Activated effector memory CD4-positive, alpha-beta T cell treated with Interleukin-2 at 50 U/mL for 16 hours (primary cell): ENCODE measurements around the gene PLXDC2.
"Not testable (repeated sequence)": the region's sequence is repeated elsewhere in the genome, so short reads cannot be mapped to it uniquely, and the experiment has no call there.

Experiments
- DNase-seq: peaks from one replicate; pipeline ENCODE4 v3.0.0-alpha.2; 2020

The PLXDC2 gene

DNA sequence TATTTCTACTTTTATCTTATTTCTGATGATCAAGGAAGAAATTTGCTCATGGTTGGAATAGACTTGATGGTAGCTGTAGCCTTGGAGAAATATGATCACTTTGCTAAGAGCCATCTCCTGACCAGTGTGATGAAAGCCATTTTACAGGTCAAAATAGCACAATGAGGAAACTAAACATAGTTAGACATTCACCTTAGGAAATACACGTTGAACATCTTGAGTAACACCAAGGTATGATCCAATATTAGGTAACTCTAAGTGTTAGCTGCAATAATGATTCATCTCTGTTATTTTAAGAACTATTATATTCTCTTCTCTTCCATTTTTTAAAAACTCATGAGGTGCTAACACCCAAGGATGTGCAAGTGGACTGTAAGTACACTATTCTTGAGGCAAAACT lies 328.0 kb downstream of the PLXDC2 start:
- no peak for DNase-seq

DNA sequence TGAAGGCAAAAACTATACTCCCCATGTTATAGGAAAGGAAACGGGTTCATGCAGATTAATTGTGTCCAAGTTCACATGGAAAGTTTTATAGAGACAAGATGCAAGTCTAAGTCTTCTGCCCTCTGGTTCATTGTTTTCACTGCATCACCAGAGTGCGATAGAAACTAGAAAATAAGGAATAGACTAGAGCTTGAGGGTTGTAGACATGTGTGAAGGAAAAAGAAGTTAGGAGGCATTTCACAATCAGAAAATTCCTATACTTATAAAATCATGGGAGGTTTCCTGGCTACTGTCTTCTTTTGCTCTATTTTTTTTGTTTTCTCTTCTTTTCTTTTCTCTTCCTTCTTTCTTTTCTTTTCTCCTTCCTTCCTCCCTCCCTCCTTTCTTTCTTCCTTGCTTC lies 329.8 kb downstream of the PLXDC2 start:
- DNase-seq, result no peak

DNA sequence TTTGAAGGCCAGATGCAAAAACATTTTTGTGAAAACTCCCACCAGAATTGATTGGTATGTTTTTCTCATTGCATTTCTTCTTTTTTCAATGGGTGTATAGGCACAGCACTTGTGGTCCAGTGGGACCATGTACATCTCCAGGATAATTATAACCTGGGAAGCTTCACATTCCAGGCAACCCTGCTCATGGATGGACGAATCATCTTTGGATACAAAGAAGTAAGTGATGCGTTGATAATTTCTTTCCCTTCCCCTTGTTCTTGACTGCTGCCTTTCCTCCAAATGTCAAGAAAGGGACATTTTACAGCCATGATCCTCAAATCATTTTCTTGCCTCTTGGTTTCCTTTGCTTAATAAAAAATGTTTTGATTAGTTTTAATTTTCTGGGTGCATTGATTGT lies 331.5 kb downstream of the PLXDC2 start:
- DNase-seq, result no peak

DNA sequence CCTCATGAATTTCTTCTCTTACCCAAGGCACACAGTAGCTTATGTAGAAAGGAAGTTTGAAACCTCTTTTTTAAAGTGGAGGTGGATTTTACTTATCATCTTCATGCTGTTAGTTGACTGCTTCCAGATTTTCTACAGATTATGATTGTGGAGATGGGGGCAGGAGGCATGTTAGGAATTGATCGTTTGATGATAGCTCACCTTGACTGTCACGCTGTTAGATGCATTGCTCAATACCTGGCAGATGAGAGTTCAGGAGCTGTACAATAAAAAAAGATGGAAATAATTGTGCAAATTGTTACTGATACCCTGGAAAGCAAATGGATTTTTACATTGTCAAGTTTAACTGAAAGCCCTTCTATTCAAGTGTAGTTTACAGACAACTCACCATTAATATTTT lies 340.3 kb downstream of the PLXDC2 start:
- DNase-seq, result no peak

DNA sequence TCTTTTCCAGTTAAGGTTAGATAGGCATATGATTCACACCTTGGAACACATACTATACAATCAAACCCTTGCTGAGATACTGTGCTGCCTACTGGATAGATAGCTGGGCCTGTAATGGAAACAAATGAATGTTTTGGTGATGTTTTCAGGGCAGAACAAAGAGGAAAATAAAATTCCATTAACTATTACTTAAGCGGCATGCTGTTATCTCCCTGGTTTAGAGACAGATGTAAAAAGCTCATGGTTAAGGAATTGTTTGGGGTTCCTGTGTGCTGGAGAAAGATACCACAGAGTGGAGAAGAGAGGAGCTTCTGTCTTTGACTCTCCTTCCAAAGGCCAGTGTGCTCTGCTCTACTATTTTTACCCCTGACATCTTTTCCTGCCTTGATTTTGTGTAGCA lies 341.1 kb downstream of the PLXDC2 start:
- DNase-seq, result no peak

DNA sequence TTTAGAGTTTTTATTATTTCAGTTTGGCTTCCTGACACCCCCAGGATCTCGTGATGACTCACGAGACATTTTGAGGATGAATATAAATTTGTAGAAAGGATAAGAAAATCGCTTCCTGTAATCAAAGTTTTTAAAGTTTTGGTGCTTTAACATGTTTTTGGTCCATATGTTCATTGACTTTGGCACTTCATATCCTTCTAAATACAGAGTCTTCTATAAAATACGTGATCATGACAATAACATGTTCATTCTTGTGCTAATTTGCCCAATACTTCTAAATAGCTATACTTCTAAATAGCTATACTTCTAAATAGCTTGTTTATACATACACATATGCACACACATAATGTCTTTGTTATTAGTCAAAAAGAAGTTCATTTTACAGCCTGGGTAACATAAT lies 341.9 kb downstream of the PLXDC2 start:
- no peak for DNase-seq

DNA sequence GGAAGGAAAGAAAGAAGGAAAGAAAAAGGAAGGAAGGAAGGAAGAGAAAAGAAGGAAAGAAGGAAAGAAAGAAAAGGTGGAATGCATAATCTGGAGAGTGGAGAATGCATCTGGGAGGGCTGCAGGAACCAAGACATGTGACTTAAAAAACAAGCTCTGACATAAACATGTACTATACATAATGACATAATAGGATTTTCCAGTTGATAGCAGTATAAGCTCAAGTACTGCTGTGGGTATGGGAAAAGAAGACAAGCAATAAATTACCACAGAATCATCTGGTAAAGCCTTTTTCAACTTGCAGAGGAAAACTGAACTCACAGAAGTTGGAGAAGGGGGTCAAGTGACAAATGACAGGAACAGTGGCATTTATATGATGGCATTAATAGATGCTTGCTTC lies 345.9 kb downstream of the PLXDC2 start:
- no peak for DNase-seq

DNA sequence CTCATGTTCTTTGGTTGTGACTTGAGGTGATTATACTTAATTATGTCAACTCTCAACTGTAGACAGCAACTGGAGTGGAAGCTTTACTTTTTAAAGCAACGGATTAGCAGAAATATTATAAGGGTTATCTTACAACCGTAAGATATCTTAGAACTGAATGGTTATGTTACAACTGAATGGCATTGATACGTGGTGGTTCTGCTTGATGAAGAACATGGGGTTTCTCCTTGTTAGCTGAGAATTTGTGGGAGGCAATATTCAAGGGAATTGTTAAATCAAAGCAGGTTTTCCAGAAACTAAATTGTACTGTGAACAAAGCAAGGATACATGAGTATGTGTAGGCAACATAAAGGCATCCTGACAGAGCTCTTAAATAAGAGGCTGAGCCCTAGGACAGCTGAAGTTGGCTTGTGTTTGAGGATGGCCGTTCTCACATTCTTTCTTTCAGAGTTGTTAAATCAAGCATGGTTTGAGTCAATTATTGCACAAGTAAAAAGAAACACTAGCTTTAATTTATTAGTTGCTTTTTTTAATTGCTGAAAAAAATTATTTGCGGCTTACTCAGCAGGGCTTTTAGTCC lies 350.0 kb downstream of the PLXDC2 start:
- no peak for DNase-seq

DNA sequence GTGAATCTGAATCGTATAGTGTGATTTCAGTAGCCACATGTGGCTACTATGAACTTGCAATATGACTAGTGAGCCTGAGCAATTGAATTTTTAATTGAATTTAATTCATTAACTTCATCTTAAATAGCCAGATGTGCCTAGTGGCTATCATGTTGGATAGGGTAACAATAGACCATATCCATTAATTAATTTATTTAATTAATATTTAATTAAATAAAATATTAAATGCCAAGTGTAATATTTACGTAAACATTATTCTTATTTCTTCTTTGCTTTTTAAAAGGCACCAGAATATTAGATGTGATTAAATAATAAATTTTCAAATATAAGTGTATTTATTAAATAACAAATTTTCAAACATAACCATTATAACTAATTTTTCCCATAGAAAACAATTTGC lies 354.4 kb downstream of the PLXDC2 start:
- no peak for DNase-seq

DNA sequence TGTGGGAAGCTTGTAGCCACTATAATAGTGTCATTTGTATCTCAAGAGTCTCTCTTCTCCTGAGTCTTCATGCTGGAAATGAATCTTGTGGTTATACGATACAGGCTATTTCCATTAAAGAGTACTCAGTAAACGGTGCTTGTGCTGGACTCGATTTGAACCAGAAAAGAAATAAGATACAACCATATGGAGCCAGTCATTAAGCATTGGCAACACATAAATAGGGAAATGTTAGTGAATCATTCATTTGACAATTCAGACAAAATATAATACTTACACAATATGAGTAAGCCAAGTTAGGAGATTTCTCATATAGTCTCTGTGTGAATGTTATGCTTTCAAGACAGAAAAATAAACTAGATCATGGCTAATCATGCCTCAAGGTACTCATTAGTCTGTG lies 356.8 kb downstream of the PLXDC2 start:
- no peak for DNase-seq

DNA sequence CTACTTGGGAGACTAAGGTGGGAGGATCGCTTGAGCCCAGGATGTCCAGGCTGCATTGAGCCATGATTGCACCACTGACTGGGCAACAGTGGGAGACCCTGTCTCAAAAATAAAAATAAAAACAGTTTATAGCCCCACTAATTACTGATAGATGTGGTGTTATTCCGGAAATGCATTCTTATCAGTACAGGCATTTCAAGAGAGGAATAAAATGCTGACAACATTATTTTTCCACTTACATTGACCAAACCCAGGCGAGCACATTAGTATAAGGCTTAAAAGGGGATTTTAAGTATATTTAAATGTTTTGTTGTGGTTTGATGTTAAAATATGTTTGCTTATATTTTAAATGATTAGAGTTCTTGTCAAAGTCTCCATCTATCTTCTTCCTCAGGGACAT lies 359.5 kb downstream of the PLXDC2 start:
- DNase-seq, result no peak

DNA sequence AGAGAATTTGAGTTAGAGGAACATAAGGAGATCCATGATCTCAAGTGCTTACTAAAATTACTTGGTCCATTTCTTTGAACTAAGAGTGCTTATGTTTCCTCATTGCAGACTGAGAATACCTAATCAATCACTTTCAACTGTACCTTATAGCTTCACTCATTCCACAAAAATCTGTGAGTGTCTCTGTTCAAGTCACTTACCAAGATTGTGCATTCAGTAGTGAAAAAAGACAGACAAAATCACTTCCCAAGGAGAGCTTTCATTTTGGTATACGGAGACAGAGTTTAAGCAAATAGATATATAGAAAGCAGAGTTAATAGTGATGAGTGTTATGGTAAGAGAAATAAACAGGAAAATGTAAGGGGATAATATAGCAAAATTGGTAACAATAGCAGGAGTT lies 364.5 kb downstream of the PLXDC2 start:
- DNase-seq, result no peak

DNA sequence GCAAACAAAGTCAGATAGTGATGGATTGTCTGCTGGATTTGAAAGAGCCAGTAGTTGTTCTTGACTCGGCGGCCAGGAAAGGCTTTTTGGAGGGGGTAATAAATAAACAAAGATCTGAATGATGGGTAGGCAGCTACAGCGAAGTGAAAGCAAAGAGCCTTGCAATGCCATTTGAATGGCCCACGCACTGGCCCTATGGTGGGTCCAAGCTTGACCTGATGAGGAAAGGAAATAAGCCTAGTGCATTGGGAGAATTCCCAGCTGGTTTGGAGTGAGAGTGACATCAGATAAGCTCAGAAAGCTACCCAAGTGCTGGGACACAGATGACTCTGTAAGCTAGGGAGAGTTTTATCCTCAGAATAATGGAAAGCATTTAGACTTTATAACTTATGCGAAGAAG lies 365.2 kb downstream of the PLXDC2 start:
- no peak for DNase-seq

DNA sequence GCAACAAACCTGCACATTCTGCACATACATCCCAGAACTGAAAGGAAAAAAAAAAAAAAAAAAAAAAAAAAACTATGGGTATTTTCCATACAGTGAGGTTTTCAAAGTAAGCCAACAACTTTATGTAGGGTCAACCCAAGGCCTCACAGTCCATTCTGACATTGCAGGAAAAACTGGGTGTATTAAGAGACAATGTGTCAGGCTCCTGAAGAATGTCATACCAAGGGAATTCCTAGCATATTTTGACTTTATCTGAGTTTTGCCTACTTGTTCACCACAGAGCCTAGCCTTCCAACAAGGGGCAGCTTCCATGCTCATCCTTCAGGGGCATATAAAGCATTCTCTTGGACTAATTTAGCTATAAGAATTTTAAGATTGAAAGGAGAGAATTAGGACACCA lies 368.9 kb downstream of the PLXDC2 start:
- DNase-seq, result no peak

DNA sequence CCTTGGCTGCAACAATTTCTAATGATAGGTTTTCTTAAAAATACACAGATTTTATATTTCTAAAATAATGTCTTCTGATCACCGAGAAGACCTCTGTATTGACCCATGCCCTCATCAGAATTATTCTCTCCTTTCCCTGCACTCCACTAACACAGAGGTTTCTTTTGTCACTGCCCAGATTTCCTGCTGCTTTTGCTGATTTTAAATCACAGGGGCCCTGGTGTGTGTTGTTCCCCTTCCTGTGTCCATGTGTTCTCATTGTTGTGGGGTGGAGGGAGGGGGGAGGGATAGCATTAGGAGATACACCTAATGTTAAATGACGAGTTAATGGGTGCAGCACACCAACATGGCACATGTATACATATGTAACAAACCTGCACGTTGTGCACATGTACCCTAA lies 375.2 kb downstream of the PLXDC2 start:
- not testable (repeated sequence) for DNase-seq

DNA sequence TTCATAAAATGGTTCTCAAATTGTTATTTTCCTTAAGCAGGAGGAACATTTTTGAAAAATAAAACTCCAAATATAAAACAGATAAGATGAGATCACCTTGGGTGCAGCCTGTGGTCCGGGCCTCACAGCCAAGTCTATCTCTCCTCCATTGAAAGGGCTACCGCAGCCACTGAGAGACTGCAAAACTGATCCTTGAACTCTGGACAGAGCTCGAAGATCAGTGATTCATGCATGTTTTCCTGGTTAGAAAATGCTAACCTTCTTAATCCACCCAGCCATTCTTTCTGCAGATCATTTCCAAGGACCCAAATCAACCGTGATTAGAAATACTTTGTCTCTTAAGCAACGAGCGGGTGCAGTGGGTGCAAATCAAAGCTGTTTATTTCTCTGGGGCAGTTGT lies 378.8 kb downstream of the PLXDC2 start:
- DNase-seq, result no peak

DNA sequence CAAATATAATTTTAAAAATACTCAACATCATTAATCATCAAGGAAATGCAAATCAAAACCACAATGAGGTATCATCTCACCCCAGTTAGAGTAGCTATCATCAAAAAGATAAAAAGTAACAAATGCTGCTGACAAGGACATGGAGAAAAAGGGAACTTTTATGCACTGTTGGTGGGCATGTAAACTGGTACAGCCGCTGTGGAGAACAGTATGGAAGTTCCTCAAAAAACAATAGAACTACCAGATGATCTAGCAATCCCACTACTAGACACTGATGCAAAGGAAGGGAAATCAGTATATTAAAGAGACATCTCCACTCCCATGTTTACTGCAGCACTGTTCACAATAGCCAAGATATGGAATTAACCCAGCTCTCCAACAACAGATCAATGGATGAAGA lies 384.5 kb downstream of the PLXDC2 start:
- DNase-seq, result no peak

DNA sequence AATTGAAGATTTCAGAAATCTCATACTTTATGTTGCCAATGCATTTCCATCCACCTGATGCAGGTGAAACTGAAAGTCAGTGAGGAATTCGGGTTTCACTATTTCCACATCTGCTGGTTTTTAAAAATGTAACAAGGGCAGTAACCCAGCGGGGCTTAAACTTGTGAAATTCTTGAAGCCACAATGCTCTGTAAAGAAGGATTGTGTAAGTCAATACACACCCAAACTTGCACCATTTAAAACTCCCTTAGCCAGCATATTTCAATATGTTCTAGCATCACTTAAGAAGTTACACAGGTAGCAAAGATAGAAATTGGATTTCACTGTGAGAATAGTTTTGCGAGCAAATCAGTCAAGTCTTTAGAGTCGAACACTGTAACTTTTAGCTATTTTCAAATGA lies 386.1 kb downstream of the PLXDC2 start:
- no peak for DNase-seq

DNA sequence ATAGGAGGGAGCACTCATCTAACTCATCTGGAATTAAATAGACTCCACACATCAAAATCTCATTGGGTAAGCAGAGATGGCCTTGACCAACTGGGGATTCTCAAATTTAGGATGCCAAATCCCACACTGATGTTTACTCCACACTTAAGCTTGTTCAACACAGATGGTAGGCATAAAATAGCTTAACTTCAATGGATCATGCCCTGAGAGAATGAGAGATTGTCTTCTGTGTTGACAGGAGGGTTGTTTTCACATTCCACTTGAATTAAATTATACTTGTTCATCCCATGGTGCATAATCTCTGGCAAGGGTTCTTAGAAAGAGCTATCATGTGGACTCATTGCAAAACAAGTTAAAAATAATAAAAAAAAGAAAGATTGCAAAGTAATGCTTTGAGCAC lies 391.4 kb downstream of the PLXDC2 start:
- DNase-seq, result no peak

DNA sequence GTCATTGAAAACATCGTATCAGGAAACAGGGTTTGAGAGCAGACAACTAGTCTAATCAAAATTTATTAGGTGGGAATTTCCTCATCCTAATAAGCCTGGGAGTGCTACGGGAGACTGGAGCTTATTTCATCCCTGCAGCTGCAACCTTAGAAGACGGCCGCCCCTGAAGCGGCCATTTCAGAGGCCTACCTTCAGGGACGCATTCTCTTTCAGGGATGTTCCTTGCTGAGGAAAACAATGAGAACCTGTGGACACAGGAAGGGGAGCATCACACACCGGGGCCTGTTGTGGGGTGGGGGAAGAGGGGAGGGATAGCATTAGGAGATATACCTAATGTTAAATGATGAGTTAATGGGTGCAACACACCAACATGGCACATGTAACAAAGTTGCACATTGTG lies 392.9 kb downstream of the PLXDC2 start:
- not testable (repeated sequence) for DNase-seq

DNA sequence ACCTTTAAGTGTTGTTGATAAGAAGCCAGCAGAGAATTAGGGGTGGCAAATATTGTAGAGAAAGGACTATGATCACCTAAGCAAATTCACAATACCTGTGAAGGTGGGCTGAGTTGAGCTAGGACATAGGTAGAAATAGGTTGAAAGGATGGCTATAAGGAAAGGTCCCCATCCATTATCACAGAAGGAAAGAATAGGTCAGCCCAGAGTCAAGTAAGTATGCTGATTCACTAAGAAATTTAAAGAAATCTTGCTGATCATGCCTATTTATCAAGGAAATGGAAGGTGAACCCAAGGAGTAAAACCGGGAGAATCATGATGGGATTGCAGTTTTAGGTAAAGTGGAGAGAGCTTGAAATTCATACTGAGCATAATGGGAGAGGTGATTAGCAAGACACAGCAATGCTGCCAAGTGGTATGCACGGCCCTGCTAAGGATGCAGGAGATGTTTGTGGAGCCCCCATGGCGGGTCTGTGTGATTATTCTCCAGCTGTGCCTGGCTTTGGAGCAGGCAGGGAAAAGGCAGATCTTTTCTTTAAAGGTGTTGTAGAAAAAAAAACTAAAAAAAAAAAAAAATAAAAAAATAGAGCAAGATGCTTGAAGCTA lies 399.4 kb downstream of the PLXDC2 start:
- DNase-seq, result no peak

DNA sequence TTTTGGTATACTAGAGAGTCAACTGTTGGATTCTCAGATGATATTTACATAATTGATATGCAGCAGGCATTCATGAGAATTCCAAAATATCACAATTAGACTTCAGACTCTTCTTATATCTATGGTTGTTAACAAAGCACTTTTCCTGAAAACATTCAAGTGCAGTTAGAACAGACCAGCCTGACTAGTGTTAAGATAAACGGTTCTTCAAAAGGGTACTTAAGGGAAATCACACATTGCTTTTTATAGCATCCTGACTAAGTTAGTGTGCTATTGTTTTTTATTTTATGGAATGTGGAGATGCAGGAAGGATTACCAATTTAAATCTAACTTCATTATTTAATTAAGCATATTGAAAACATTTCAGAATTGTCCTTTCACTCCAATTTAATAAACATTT lies 405.1 kb downstream of the PLXDC2 start:
- DNase-seq, result no peak

DNA sequence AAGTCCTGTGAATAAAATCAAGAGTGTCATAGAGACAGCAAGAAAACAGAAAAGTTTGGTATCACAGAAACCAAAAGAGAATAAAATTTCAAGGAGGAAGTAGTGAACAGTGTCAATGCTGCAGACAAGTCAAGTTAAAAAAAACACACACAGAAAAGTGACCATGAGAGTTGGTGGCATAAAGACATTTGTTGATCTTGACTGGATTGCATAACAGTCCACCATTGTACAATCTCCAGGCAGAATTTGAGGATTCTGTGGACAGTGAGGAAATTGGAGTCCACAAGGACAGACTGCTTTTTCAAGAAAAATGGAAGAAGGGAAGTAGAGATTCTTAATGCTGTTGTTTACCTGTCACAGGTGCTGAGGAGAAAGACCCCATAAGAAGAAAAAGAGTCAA lies 412.5 kb downstream of the PLXDC2 start:
- DNase-seq, result no peak

DNA sequence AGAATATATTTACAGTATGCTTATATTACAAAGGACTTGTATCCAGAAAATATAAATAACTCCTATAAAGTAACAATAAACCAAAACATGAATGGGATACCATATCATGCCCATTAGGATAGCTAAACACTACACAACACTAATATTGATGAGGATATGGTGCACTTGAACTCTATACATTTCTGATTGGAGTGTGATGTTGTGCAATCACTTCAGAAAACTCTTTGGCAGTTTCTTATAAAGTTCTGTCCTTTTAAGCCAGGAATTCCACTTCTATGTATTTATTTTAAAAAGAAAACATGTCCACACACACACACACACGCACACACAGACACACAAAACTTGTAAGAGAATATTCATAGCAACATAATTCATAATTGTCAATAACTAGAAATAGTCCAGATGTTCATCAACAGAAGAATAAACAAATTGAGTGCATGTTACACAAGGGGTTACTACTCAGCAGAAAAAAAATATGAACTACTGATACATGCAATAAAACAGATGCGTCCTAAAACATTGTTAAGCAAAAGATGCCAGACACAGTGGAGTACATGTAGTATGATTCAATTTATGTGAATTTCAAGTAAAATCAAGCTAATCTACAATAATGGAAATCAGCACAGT lies 416.0 kb downstream of the PLXDC2 start:
- DNase-seq, result no peak

DNA sequence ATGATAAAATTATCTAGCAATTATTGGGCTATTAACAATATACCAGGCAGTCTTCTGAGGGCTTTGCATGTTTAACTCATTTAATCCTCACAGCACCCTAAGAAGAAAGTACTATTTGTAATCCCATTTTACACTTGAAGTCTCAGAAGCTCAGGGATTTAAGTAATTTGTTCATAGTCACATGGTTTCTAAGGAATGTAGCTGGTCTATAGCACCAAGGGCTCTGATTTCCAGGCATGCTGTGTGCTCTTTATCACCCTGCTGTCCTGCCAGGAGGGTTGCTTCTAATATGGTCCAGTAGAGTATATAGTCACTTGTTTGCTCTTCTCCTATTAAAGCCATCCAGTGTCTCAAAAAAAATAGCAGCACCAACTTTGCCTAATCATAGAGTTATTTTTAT lies 417.2 kb downstream of the PLXDC2 start:
- DNase-seq, result no peak
